ENCODE results near the gene CYP1B1. TPM values are rescaled to one million over a fixed set of nuclear protein-coding genes. Genes with fewer than 3 reads are reported as not detected.
A peak's percentile ranks its signal among the peaks of the same experiment; 100 is the strongest.
"Not testable (repeated sequence)": the region's sequence is repeated elsewhere in the genome, so short reads cannot be mapped to it uniquely, and the experiment has no call there.

CYP1B1 gene
- polyA plus RNA-seq (ENCODE audit: insufficient read length in 10 of 10): 1 to 10 TPM; 2.3 to 8.7 (median 4.8) TPM
- long read RNA-seq, donor 1, full-length matches to known transcripts: 2 of 2 reads
- long read RNA-seq, donor 1, partial matches to known transcripts: 0 of 2 reads
- long read RNA-seq, donor 1, other reads (novel, unspliced or antisense): 0 of 2 reads
- long read RNA-seq, donor 2: 0 reads
- long read RNA-seq, donor 3: 0 reads
- long read RNA-seq, donor 4, full-length matches to known transcripts: 2 of 2 reads
- long read RNA-seq, donor 4, partial matches to known transcripts: 0 of 2 reads
- long read RNA-seq, donor 4, other reads (novel, unspliced or antisense): 0 of 2 reads
- long read RNA-seq, donor 5, full-length matches to known transcripts: 2 of 2 reads
- long read RNA-seq, donor 5, partial matches to known transcripts: 0 of 2 reads
- long read RNA-seq, donor 5, other reads (novel, unspliced or antisense): 0 of 2 reads
- long read RNA-seq, donor 6, full-length matches to known transcripts: 1 of 1 reads
- long read RNA-seq, donor 6, partial matches to known transcripts: 0 of 1 reads
- long read RNA-seq, donor 6, other reads (novel, unspliced or antisense): 0 of 1 reads
- long read RNA-seq, donor 7: 0 reads
- long read RNA-seq, donor 8, full-length matches to known transcripts: 1 of 1 reads
- long read RNA-seq, donor 8, partial matches to known transcripts: 0 of 1 reads
- long read RNA-seq, donor 8, other reads (novel, unspliced or antisense): 0 of 1 reads
- long read RNA-seq, donor 9, full-length matches to known transcripts: 1 of 1 reads
- long read RNA-seq, donor 9, partial matches to known transcripts: 0 of 1 reads
- long read RNA-seq, donor 9, other reads (novel, unspliced or antisense): 0 of 1 reads

GRCh38 chr2:38075507-38076151 is at the start of gene CYP1B1:
Gene CYP1B1, minus strand, starts transcription at chr2:38076151. Its CDS starts 763 bp downstream, at chr2:38075388.
- DNase-seq: no peak

DNA sequence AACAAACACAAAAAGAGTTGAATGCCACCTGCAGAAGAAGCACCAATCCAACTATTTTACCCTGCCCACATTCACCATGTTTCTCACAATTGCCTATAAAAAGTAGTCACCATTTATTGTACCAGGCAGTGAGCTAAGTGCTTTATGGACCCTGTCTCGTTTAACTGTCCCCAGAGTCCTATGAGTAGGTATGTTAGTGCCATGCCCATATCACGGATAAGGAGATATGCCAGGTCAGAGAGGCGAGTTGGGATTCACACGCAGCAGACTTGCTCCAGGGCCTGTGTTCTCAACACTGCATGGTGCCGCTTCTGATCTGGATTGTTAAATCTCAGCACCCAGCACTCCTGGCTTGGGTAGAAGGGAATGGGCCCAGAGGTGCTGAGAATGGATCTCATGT is 49.1 kb upstream of the CYP1B1 start:
- no peak for DNase-seq

- DNase-seq: no peak
These were observed 48.0 kb upstream of the CYP1B1 start for GRCh38 chr2:38123911-38124310.

- no peak for DNase-seq
These were observed 46.4 kb upstream of the CYP1B1 start for GRCh38 chr2:38122344-38122743.

DNA sequence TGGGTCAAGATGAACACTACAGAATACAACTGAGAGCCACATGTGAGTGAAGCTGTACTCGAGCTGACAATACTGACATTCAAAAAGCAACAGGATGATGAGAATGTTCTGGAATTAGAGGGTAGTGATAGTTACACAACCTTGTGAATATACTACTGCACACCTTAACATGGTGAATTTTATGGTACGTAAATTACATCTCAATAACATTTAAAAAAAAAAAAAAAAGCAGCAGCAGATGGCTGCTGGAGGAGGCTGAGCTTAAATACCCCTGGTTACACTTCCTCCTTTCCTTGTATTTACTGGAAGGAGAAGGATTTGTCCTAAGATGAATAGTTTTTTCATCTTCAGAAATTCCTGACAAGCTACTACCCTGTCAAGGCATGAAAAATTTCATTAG is 45.5 kb upstream of the CYP1B1 start:
- DNase-seq: no peak

- no peak for DNase-seq
These were observed 44.9 kb upstream of the CYP1B1 start for GRCh38 chr2:38120829-38121228.

DNA sequence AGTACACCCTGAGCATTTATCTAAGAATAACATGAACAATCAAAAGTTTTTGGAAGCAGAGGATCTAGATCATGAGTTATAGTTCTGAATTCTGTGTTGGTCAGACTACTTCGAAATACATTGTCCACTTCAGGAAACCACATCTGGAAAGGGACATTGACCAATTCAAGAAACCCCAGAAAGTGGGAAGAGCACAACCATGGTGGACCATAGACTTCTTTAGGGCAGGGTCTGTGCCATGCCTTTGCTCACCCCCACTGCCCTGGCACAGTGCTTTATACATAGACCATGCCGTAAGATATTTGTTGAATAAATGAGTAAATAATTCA is 44.3 kb upstream of the CYP1B1 start:
- no peak for DNase-seq

- DNase-seq: peak in 1 of 3 donors; percentile 49
These were observed 40.8 kb upstream of the CYP1B1 start for GRCh38 chr2:38116762-38117161.

GRCh38 chr2:38115216-38116032 is 39.5 kb upstream of the CYP1B1 start:
- peak; percentile 69 to 79 (median 77) for DNase-seq

DNA sequence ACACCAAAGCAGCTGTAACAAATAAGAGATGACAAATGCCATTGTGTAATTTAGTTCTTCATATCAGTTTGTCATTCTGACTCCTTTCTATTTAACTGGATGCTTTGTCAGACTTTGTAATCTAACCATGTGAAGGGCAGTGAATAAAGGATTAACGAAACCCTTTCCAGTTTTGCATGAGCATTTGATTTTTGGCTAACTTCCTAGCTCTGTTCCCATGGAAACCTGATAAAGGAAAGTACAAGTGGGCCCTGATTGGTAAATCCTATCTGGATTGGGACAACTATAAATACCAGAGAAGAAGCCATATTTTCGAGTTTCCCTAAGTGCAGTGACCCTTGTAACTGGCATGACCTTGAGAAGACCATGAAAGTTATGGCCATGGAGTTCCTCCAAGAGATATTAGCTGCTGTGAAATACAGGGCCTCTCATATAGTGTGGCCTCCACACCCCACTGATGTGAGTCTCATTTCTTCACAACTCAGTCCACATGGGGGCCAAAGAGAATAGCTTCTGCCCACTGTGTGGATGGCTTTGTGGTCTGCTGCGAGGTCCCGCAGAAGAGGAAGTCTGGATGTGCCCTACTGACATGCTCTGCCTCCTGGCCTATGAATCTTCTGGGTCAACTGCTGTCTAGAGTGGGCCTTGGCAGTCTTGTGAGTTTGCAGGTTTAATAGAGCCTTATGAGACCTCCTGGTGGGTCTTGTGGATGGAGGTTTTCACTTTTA is 38.2 kb upstream of the CYP1B1 start:
- DNase-seq: no peak

DNA sequence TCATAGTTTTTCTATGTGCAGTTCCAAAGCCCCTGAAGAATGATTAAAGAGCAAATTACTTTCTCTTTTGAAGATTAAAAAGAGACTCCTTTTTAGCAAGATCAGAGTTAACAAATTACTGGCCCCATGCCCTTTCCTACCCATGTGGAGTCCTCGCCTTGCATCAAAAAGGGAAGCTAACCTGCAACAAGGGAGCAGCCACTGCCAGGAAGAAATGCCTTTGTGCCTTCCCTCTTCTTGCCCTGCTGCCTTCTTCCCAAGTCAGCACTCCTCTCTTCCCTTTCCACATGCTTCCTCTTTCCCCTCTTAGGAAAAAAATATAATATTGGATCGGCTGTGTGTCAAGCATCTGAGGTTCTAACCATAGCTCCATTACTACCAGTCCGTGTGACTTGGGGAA is 37.1 kb upstream of the CYP1B1 start:
- DNase-seq: no peak

GRCh38 chr2:38111350-38111749 is 35.4 kb upstream of the CYP1B1 start:
- not testable (repeated sequence) for DNase-seq

DNA sequence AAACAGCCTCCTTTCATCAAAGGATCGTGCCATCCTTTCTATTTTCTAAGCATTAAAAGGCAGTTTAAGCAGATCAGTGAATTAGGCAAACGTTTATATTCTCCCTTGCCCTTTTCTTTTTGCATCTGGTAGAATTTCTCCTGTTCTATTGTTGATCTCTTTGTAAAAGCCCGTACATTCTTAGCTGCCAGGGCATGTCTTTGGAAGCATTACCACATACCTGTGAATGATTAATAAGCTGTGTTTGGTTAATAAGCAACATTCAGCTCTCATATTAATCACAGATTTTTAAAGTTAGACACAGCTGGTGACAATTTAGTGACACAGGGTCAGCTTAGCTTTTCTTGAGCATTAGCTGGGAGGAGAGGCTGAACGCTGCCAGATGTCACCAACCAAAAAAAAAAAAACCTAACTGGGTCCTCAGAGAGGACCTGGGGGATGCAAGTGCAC is 33.8 kb upstream of the CYP1B1 start:
- no peak for DNase-seq

DNA sequence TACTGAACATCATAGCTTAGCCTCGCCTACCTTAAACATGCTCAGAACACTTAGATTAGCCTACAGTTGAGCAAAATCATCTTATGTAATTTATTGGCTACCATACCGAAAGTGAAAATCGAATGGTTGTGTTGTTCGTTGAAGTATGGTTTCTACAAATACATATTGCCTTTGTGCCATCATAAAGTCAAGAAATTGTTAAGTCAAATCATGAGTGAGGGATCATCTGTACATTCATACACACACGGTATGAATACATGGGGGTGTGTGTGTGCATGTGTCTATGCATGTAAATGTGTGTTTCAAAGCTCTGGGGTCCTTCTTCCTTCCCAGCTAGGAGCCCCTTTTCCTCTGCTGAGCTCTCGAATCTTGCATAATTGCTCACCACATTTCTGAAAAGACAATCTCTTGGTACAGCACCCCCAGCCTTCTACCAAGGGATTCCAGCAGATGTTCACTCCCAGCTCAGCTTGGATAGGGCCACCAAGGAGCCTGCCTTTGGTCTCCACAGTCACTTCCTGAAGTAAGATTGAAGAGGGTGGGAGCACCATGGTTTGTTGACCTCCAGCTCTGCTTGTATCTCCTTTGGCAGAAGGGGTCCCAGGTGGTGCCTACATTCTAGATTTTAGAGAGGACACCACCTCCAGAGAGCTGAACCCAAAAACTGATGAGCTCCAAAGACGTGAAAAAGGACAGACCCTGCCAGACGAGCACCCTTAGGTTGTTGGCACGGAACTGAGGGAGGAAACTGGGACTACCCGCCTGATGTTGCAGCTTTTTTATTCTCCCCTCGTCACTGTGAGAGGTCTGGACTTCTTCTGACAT is 33.2 kb upstream of the CYP1B1 start:
- no peak for DNase-seq

DNA sequence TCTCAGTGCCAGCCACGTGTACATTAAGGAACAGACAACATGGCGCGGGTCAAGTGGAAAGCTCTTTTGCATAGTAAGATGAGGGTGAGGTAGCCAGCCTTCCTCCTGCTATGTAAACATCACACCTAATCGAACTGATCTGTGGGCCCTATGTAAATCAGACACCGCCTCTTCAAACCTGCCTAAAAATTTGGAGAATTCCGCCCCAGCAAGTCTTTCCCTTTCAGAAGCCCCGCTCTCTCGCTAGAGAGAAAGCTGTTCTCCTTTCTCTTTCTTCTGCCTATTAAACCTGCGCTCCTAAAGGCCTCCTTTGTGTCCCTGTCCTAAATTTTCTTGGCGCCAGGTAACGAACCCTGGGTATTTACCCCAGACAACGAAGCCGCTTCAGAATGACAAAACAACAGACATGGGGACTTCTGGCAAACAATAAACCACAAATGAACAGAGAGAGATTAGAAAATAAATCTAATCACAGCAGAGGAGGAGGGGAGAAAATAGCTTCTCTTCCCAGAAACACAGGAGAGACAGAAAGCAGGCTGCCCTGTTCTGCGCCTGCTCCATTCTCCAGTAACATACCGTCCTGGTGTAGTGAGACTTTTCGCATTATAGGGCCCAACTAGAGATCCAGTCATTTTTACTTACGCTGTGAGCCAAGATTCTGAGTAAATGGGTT is 31.9 kb upstream of the CYP1B1 start:
- DNase-seq: no peak

DNA sequence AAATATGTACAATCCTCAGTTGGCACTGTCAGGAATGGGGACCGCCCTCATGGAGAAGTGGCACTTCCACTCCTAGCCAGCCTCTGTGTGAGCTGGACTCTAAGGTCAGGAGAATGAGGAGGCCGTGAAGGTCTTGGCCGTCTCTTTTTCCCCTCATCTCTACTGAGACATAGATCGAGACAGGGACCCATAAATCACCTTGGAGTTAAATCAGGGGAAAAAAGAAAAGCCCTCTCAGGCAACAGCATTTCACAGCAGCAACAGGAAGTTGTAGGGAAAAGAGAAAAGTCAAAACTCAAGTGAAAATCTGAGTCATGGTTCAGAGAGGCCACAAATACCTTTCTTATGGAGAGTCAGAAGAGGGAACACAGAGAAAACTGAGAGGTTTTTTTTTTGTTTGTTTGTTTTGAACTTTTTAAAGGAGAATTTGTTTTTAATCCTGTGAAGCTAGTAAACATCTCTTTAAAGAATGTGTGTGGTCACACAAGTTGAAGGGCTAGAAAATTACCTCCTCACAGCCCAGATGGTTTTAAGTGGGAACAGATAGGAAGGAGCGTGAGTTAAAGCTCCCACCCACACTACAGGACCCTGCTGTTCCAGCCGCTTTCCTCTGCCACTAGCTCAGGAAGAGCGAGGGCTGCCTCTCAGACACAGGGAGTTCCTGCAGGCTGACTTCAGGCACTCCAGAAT is 30.6 kb upstream of the CYP1B1 start:
- peak in 2 of 3 donors; percentile 64 to 65 for DNase-seq

GRCh38 chr2:38105922-38106321 is 30.0 kb upstream of the CYP1B1 start:
- no peak for DNase-seq

- DNase-seq: no peak
These were observed 28.6 kb upstream of the CYP1B1 start for GRCh38 chr2:38104598-38104997.

- no peak for DNase-seq
These were observed 24.4 kb upstream of the CYP1B1 start for GRCh38 chr2:38100328-38100727.

Data from muscle of back (tissue), 13 donors.